ENCODE data around the gene NEK5.

DNA sequence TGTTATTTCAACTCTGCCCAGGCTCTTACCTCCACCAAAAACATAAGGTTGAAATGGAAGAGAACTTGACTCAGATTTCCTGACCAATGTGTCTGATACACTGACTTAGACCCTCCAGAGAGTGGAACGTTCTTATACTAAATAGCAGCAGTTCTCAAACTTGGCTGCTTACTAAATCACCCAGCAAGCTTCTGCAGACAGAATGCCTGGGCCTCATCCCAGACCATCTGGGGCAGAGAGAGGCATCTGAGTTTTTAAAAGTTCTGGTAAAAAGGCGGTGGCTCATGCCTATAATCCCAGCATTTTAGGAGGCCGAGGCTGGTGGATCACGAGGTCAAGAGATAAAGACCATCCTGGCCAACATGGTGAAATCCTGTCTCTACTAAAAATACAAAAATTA, 46.3 kb downstream of the NEK5 start:
- no peak for TF ChIP-seq EP300 (IDR thresholded peaks at IDR 0.05)
- TF ChIP-seq, protein P1, sequence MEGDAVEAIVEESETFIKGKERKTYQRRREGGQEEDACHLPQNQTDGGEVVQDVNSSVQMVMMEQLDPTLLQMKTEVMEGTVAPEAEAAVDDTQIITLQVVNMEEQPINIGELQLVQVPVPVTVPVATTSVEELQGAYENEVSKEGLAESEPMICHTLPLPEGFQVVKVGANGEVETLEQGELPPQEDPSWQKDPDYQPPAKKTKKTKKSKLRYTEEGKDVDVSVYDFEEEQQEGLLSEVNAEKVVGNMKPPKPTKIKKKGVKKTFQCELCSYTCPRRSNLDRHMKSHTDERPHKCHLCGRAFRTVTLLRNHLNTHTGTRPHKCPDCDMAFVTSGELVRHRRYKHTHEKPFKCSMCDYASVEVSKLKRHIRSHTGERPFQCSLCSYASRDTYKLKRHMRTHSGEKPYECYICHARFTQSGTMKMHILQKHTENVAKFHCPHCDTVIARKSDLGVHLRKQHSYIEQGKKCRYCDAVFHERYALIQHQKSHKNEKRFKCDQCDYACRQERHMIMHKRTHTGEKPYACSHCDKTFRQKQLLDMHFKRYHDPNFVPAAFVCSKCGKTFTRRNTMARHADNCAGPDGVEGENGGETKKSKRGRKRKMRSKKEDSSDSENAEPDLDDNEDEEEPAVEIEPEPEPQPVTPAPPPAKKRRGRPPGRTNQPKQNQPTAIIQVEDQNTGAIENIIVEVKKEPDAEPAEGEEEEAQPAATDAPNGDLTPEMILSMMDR (IDR thresholded peaks at IDR 0.05): no peak

All from stomach (tissue), 4 donors.